ENCODE data around the gene POLR1A.

The POLR1A gene

DNA sequence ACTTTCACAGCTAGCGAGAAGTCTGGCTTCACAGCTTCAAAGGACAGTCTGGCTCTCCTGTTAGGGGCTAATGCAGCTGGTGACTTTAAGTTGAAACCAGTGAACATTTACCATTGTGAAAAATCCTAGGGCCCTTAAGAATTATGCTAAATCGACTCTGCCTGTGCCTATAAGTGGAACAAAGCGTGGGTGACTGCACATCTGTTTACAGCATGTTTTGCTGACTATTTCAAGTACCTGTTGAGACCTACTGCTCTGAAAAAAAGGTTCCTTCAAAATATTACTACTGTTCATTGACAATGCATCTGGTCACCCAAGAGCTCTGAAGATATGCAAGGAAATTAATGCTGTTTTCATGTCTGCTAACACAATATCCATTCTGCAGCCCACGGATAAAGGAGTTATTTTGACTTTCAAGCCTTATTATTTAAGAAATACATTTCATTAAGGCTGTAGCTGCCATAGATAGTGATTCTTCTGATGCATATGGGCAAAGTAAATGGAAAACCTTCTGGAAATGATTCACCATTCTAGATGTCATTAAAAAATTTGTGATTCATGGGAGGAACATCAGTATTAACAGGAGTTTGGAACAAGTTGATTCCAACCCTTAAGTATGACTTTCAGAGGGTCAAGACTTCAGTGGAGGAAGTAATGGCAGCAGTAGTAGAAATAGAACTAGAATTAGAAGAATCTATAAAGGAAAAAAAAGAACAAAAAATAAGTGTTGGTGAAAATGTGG is 48.9 kb downstream of the POLR1A start:
- DNase-seq: peak; percentile 3

DNA sequence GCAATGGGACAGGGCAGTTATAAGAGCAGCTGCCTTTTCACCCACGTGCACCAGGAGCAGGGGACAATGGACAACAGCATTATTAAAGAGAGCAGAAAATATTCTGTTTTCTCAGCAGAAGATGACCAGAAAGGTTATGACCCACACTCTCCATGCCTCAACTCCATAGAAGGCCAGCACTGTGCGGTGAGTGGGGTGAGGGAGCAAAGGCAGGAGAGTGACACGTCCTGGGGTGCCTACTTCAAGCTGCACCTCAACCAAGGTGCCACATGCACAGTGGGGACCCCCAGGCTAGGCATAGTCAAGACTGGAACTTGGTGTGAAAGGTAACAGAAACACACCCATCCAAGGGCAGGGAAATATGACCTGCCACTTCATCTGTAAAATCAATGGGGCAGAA is 50.4 kb downstream of the POLR1A start:
- DNase-seq: no peak

DNA sequence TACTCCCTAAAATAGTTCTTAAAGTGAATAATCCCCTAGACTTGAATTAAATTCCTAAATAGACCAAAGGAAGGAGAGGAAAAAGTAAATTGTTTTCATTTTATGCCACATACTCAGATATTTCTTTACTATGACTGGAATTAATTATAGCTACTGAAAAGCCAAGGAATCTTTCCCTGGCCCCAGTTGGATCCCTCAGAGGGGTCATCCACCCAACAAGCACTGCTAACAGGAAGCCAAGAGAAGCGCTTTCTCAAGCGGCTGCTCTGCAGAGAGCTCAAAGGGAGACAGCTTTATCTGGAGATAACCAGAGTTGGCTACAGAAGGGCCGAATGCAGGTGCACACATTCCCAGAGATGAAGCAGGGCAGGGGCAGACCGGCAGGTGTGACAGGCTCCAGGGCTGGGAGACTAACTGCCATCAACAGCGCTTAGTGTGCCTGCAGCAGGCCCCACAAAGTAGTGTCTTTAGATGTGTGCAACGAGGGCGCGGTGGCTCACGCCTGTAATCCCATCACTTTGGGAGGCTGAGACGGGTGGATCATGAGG is 51.1 kb downstream of the POLR1A start:
- no peak for DNase-seq

DNA sequence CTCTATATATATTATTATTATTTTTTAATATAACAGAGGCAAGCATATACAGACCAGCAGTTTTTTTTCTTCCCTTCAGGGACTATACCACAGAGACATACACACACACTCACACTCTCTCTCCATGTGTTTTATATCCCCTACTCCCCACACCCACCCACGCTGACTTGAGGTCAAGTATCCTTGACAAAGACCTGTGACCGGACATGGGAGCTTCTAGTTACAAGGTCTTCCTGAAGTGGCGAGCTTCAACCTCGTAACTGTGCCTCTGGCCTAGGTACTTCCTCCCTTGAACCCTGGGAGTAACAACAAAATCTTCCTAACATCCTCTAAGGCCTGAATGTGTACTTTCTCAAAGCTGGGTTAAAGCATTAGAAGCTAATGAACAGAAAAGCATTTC is 52.5 kb downstream of the POLR1A start:
- DNase-seq: no peak

DNA sequence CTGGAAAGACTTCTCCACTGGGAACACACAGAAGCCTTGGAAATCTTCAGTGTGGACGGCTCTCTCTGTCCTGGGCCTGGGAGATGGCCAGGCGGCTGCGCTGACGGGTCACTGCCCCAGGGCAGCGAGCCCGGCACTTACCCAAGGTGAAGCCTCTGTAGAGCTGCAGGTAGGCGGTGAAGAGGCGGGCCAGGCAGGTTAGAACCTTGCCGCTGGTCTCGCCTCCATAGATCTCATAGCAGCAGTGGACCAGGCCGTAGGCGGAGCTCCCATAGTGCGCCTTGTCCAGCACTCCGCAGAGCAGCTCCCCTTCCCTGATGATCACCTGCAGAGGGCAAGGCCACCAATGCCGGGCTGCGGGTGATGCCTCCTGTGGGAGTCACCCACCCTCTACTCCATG is 53.0 kb downstream of the POLR1A start:
- no peak for DNase-seq

DNA sequence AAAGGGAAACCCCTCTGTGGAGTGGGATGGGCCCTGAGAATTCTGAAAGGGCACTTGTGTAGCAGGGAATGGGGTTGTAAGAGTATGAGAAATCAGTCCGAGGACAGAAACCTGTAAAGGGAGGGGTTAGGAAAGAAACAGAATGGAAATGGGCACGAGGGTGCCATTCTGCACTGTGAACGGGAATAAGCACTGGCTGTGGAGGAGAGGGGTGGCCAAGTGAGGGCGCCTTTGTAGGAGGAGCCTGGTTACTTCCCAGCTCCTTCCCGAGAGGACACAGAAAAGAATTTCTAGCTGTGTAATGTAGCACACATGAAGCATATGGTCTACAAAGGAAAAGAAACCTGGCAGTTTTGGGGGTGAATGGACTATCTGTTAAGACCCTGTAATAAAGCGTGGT is 53.4 kb downstream of the POLR1A start:
- no peak for DNase-seq

DNA sequence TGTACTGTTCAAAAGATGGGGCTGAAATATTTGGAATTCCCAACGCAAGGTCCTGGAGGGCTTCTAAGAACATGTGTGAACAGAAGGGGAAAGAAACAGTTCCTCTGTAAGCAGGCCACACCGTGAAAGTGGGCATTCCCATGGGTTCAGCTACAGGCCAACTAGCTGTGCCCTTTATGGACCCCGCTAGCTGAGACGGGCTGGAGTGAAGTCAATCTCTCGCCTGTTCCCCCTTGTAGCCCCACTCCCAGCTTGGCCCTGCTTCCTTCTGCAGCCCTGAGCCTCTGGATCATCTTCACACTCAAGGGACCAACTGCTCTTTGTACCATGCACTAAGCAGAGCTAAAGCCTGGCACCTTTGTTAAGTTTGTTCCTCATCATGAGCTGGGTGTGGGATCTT is 55.4 kb downstream of the POLR1A start:
- no peak for DNase-seq

DNA sequence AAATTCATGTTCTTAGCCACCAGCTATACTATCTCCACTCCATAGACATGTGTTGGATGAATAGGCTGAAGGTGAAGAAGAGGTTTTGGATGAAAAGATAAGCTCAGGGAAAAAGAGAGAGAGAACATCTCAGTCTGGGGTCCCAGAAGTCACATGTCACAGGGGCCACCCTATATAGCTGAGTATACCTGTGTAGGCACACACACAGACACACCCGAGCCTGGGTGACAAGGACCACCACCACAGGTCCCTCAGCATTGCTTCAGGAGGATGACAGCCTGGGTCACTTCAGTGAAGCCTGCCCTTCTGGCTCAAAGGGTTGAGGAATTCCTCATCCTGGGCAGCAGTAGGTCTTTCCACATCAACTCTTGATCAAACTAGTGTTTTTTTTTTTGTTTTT is 56.2 kb downstream of the POLR1A start:
- DNase-seq: no peak

DNA sequence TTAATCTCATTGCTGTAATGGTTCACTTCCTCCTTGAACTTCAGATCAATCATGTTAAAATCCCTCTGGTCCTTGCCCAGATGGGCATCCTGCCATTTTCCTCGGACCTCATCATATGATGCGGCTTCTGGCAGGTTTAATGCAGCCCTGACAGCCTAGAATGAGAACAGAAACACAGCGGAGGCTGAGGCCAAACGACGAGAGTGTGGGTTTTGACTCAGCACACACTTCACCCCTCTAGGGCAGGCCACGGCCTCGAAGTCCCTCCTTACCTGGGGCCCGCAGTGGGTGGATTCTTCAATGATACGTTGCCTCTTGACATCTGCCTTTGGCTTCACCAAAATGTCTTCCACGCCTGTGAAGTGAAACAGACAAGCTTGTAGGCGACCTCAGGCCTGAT is 56.8 kb downstream of the POLR1A start:
- DNase-seq: no peak

DNA sequence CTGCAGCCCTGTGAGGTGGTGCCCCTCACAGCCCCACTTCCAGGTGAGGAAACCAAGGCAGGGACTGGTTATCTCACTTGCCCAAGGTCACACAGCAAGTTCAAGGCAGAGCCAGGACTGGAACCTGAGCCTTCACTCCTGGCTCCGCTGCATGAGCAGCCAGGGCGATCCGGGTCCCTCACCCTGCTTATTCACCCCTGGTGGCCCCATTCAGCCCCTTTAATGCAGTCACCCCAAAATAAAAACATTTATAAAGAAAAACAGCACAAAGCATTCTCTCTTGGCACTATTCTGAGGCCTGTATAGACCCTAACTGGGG is 57.3 kb downstream of the POLR1A start:
- DNase-seq: no peak

DNA sequence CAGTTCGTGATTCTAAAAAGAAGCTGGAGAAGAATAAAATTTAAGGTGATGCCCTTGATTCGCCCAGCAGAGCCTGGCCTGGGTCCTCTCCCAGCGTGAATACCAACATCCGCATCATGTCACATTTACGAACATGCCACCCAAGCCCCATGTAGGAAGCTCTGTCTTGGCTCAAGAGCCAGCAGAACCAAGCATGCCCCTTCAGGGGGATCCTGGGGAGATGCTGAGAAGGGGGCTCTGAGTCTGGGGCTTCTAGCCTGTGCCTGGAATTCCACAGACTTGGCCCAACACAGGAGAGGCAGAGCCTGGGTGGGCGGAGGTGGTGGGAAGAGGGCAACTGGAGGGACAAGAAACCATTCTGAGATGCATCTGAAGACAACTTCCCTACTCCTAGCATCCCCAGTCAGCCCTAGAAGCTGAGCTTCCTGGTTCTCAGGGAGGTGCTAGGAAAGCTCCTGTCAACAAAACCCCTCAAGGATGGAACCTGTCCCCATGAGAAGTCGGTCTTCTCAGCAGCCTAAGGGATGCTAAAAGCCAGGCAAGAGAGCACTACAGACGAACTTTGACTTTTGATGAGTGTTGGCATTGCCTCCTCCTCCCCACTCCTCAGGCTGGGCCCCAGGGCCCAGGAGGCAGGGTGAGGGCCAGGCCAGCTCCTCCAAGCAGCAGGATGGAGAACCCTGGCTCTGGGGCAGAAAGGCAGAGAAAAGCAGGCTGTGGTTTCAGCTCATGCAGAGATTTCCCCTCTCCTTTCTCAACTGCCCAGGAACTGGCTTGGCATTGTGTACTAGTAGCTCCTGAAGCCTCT is 57.9 kb downstream of the POLR1A start:
- no peak for DNase-seq

DNA sequence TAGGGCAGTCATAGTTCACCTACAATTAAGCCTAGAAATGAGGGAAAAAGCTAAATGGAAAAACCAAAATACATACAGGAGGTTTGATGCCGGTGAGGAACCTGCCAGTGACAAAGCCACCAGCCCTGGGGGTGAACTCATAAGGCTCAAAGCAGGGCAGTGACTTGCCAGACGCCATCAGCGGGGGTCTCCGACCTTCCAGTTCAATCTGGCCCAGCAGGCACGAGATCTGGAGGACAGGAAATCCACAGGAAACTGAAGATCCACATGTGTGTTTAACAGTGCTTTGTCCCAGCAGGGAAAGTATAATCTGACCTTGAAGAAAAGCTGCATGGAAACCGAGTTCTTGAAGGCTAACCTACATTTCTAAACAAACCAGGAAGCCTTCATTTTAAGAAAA is 60.1 kb downstream of the POLR1A start:
- no peak for DNase-seq

DNA sequence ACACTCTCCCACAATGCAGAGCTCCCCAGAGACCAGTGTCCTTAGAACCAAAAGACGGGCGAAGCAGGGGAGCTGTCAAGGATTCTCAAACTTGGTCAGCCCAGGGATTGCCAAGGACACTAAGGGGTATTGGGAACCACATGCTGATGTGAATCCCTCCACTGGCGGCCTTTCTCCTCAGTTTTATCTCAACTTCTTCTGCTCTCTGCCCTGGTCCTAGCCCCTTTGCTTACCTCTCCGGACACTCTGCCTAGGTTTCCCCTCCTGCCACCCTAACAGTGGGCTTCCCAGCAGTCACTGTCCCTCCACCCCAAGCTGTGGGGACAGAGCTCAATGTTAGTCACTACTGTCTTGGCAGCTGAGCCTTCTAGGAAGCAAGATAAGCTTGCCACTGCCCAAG is 61.1 kb downstream of the POLR1A start:
- no peak for DNase-seq

DNA sequence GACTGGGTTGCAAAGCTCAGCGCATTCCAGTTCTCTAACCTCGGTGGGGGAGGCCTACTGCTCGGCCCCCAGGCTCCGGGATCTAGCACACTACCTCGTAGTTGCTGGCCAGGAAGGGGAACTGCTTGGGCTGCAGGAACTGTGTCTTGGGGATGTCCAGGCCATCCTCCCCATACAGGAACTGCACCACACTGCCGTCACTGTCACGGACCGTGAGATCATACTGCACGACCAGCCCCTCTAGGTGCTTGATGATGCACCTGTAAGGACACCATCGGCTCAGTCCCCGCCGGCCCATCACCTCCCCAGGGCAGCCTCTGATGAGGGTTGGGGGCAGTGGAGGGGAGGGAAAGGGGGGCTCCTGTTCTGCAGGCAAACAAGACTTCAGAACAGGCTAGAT is 61.6 kb downstream of the POLR1A start:
- DNase-seq: no peak

DNA sequence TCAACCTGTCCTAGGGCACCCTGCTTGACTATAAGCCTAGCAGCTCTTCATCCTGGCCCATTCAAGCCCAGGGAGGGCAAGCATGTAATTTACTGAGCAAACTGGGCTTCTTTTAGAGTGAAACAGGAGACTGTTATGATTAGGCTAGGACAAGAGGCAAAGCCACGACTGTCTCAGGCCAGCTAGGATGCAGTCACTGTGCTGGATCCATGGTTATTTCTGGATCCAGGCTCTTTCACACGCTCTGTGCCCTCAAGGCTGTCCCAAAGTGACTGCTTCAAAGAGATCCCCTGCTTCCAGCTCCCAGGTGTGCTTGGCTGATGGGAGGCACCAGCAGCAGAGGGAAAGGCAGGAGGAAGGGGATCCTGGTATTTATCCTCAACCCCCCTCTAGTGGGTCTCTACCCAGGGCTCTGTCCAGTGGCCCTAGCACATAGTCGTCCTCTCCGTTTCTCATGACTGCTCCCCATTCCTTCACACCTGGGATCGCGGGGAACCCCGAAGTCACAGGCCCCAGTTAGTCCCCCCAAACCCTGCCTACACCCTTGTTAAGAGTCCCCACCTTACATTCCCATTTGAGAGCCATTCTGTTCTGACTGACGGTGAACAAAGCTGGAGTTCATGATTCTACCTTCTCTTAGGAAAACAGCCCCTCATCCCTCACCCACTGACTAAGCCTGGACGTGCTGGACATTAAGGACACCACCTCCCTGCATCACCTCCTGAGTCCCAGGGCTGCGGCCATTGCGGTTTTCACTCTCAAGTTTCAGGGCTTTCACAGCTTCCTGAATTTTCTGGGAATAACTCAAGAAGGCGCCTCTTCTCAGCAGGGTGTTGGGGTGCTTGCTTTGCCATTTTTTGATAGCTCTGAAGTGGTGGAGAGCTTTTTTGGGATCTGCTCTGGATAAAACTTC is 63.2 kb downstream of the POLR1A start:
- no peak for DNase-seq

DNA sequence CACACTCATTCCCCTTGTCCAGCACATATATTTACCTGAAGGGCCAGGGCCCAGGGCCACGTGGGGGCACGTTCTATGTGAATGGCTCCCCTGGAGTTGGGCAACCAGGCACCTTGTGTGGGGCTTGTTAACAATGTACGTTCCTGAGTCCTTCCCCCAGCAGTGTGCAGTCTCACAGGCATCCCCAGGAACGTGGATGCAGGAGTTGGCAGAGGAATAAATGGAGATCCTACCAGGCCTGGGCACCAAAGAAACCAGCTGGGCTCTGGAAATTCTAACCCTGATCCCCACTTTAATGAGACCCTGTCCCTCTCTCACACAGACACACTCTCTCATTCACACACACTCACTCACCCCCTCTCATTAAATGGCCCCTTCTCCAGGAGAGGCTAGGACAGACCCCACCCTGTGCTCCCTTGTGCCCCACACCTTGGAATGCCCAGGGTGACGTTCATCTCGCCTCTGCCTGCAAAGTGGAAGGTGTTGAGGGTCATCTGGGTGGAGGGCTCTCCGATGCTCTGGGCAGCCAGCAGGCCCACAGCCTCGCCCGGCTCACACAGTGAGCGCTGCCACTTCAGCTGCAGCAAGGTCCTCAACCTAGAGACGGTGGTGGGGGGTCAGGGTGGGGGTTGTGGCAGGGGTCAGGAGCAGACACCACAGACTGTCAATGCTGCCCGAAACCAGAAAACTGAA is 65.6 kb downstream of the POLR1A start:
- DNase-seq: no peak

DNA sequence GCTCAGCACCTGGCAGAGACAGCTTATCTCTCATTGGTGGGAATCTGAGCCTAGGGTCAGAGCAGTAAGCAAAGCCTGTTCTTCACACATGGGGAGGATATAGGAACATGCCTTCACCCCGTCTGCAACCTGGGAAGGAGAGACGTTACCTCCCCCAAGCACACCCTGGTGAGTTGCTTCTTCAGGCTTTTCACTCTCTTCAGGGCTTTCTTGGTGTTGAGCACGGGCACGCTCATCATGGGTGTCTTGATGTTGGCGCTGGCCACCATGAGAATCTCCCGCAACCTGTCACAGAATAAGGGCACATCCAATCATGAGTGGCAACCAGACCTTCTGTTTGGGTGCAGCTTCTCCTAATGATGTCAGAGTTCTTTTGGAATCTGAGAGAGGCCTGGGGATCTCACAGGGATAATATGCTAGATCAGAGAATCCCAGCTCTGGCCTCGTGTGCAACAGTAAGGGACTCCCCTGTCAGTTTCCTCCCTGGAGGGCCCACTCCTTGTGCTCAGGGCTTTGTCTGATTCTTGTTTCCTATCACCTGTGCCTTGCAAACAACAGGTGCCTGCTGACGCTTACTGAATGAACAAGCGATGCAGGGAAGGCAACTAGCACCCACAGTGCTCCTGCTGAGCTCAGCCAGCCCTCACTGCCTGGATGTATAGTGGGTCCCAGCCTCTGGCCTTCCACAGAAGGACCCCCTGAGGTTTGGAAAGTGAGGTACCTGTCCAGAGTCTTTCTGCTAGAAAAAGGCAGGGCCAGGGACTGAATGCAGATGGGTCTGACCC is 66.3 kb downstream of the POLR1A start:
- DNase-seq: no peak

DNA sequence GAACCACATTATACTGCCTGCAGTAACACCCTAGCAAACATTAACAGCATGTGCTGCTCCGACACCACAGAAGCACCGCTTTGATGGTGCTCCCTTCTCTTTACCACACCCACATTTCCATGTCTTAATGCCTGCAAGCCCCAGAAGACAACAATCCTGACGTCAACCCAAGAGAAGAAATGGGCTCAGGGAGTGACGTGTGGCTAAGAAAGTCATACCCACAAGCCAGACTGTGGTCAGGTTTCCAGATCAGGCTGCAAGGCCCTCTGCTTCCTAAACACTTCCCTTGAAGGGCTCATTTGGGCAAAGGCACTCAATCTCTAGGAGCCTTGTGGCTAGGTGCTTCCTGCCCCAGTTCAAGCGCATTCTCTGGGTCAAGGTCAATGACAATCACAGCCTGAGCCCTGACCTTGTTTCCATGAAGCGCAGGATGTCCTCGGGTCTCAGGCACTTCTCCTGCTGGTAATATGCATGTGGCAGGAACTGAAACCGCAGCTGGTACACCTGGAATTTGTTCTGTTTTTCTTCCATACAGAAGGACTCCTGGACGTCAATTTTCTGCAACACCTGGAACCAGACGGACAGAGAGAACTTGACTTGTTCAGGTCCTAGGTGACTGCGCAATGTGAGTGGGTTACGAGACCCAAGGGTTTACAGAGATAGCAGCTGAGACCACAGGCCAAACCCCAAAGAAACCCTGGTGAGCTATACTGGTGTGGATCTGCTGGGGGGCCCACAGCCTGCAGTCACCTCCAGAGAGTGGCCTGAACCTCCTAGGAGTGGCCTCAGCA is 67.2 kb downstream of the POLR1A start:
- no peak for DNase-seq

DNA sequence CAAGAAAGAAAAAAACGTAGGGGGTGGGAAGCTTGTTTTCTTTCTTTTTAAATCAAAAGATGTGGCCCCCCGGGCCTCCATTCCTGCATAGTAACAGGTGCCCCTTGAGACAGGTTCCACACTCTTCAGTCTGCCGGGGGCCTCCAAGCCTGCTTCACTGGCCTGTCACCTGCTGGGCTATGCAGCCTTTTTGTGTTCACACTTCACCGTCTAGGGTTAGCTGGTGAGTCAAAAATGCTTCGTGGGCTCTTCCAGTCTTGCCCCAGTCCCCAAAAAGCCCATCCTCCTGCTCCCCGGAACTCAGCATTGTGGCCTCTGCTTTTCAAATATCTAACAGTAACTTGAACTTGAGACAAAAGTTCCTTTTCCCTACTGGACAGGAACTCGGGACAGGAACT is 67.9 kb downstream of the POLR1A start:
- no peak for DNase-seq

DNA sequence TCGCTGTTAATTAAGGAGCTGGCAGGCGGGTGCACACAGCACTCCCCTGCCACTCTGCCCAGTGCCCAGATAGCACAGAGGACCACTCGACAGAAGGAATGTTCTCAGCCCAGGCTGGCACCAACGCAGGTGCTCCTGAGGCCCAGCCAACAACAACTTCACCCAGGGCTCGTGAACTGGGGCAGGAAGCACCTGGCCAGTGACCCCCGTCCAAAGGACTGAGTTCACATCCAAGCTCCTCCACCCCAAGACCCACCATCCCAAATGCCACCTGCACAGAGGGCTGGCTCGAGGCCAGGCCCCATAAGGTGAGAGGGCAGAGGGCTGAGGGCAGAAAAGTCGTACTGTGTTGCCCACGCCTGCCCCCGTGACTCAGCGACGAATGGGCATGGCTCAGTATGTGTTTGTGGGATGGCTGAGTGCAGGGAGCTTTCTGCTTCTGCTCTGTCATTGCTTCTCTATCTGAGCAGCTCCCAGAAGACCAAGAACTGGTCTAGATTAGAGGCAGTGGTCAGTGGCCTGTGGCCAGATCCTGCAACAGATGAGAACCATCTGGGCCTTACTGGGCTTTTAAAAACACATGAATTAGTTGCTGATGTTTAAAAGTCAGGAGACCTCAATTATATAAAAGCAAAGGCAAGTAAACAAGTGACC is 68.4 kb downstream of the POLR1A start:
- DNase-seq: peak; percentile 19

All from NCI-H2171 treated with DMSO at 0.1 percent for 48 hours (cell line).